ENCODE measurements around the gene CTIF. TPM values are rescaled to one million over a fixed set of nuclear protein-coding genes. Genes with fewer than 3 reads are reported as not detected.

CTIF gene
- total and polyA plus RNA-seq, 2 donors (not counting 1 experiment from before 2014, with no cell fraction given): 27.2 to 28.1 TPM

GRCh38 chr18:48792141-48792540 is 253.3 kb downstream of the CTIF start:
- Histone ChIP-seq H4K20me1 (ENCODE audit: control insufficient read depth, extremely low read depth, insufficient read depth, low read length) (no peaks in the 10 kb centered on the region), H3K4me1 (ENCODE audit: control insufficient read depth, extremely low read depth, insufficient read depth, low read length) (no peaks in the 10 kb centered on the region), H3K27ac (ENCODE audit: insufficient read depth, low read length) (no peak overlapping the region), H3K9ac (ENCODE audit: insufficient read depth, low read length) (no peak overlapping the region), H3K4me2 (ENCODE audit: extremely low read depth, insufficient read depth, low read length) (no peak overlapping the region), H3K79me2 (ENCODE audit: control insufficient read depth, insufficient read depth, low read length) (no peaks in the 10 kb centered on the region), H3K9me3 (ENCODE audit: control insufficient read depth, insufficient read depth, low read depth, low read length) (no peaks in the 10 kb centered on the region), H3K27me3 (ENCODE audit: control insufficient read depth, insufficient read depth, low read length) (no peaks in the 10 kb centered on the region), H3K4me3 (replicated peaks in 1 of 4; ENCODE audit: control extremely low read depth in 1 of 4, insufficient read depth in 1 of 4, low read depth in 3 of 4, low read length in 4 of 4) (no peak overlapping the region), H3K36me3 (ENCODE audit: control insufficient read depth, insufficient read depth, low read length) (peaks cover 13% of the 10 kb centered on the region), H2AFZ (ENCODE audit: low read length) (no peak overlapping the region)
- DNase-seq (ENCODE audit: low read depth in 2 of 2): no peak
- no peak for TF ChIP-seq CTCF (conservative IDR thresholded peaks at IDR 0.05 in 1 of 2, IDR thresholded peaks at IDR 0.05 in 1 of 2; ENCODE audit: low read depth in 1 of 2, low read length in 2 of 2)
- TF ChIP-seq EZH2 (IDR thresholded peaks at IDR 0.05; ENCODE audit: low read length, missing control alignments): no peak

- H3K36me3 ChIP-seq (ENCODE audit: control insufficient read depth, insufficient read depth, low read length): peaks cover 13% of the 10 kb centered on the region
- no peaks in the 10 kb centered on the region for H3K27me3 ChIP-seq (ENCODE audit: control insufficient read depth, insufficient read depth, low read length)
Measured at GRCh38 chr18:48792611-48793380, 254.0 kb downstream of the CTIF start.

More at GRCh38 chr18:48792611-48793380, 254.0 kb downstream of the CTIF start:
- Histone ChIP-seq H3K4me2 (ENCODE audit: extremely low read depth, insufficient read depth, low read length) (no peak overlapping the region), H3K27ac (ENCODE audit: insufficient read depth, low read length) (no peak overlapping the region), H3K4me3 (replicated peaks in 1 of 4; ENCODE audit: control extremely low read depth in 1 of 4, insufficient read depth in 1 of 4, low read depth in 3 of 4, low read length in 4 of 4) (no peak overlapping the region), H3K79me2 (ENCODE audit: control insufficient read depth, insufficient read depth, low read length) (no peaks in the 10 kb centered on the region), H3K4me1 (ENCODE audit: control insufficient read depth, extremely low read depth, insufficient read depth, low read length) (no peaks in the 10 kb centered on the region), H3K9ac (ENCODE audit: insufficient read depth, low read length) (no peak overlapping the region), H2AFZ (ENCODE audit: low read length) (no peak overlapping the region), H4K20me1 (ENCODE audit: control insufficient read depth, extremely low read depth, insufficient read depth, low read length) (no peaks in the 10 kb centered on the region), H3K9me3 (ENCODE audit: control insufficient read depth, insufficient read depth, low read depth, low read length) (no peaks in the 10 kb centered on the region)
- no peak for DNase-seq (ENCODE audit: low read depth in 2 of 2)
- TF ChIP-seq CTCF (conservative IDR thresholded peaks at IDR 0.05 in 1 of 2, IDR thresholded peaks at IDR 0.05 in 1 of 2; ENCODE audit: low read depth in 1 of 2, low read length in 2 of 2) (no peak), EZH2 (IDR thresholded peaks at IDR 0.05; ENCODE audit: low read length, missing control alignments) (no peak)
